SK-N-SH treated with all-trans-retinoic acid at 6 μM for 48 hours (cell line): Measurements from ENCODE around the gene FAM13A.
"Not testable (repeated sequence)": the region's sequence is repeated elsewhere in the genome, so short reads cannot be mapped to it uniquely, and the experiment has no call there.

Experiments
- ATAC-seq: fragments of 200-7000 bp; cut with Tn5 transposase; 3 replicates; pipeline ENCODE4 v1.9.1; 2020; ENCODE audit warnings: mild to moderate bottlenecking, moderate library complexity
- BACH2 ChIP-seq: fragments of 250-450 bp; sonication (Bioruptor Pico); IDR thresholded peaks from 2 replicates; pipeline ENCODE4 v1.9.0; 2021; ENCODE audit warnings: mild to moderate bottlenecking, borderline replicate concordance
- CSDC2 ChIP-seq: fragments of 250-450 bp; sonication (Bioruptor Pico); IDR thresholded peaks from 2 replicates; pipeline ENCODE4 v1.5.0; 2020; ENCODE audit warnings: mild to moderate bottlenecking, moderate library complexity
- ESRRG ChIP-seq: fragments of 250-450 bp; sonication (Bioruptor Pico); IDR thresholded peaks from 2 replicates; pipeline ENCODE4 v1.6.1; 2021; ENCODE audit warnings: mild to moderate bottlenecking
- GLIS3 ChIP-seq: fragments of 250-450 bp; sonication (Bioruptor Pico); IDR thresholded peaks from 2 replicates; pipeline ENCODE4 v1.5.0; 2020; ENCODE audit warnings: mild to moderate bottlenecking, moderate library complexity
- ISL1 ChIP-seq: fragments of 250-450 bp; sonication (Bioruptor Pico); IDR thresholded peaks from 2 replicates; pipeline ENCODE4 v2.1.2; 2022; ENCODE audit warnings: mild to moderate bottlenecking, moderate library complexity
- OSR1 ChIP-seq: fragments of 250-450 bp; sonication (Bioruptor Pico); IDR thresholded peaks from 2 replicates; pipeline ENCODE4 v1.8.0; 2022; ENCODE audit warnings: moderate library complexity, mild to moderate bottlenecking, inconsistent platforms
- PPARA ChIP-seq: fragments of 250-450 bp; sonication (Bioruptor Pico); IDR thresholded peaks from 2 replicates; pipeline ENCODE4 v1.5.0; 2020; ENCODE audit warnings: mild to moderate bottlenecking, borderline replicate concordance
- RARB ChIP-seq: fragments of 250-450 bp; sonication (Bioruptor Pico); IDR thresholded peaks from 2 replicates; pipeline ENCODE4 v1.8.0; 2021; ENCODE audit warnings: mild to moderate bottlenecking, moderate library complexity
- SNAI2 ChIP-seq: fragments of 250-450 bp; sonication (Bioruptor Pico); IDR thresholded peaks from 2 replicates; pipeline ENCODE4 v1.5.0; 2020; ENCODE audit warnings: mild to moderate bottlenecking, moderate library complexity
- TCF4 ChIP-seq: fragments of 250-450 bp; sonication (Bioruptor Pico); IDR thresholded peaks from 2 replicates; pipeline ENCODE4 v1.8.0; 2021; ENCODE audit warnings: mild to moderate bottlenecking, moderate library complexity, borderline replicate concordance
- TOX ChIP-seq: fragments of 250-450 bp; sonication (Bioruptor Pico); IDR thresholded peaks from 2 replicates; pipeline ENCODE4 v1.8.0; 2021; ENCODE audit warnings: mild to moderate bottlenecking, moderate library complexity, borderline replicate concordance
- ZFP3 ChIP-seq: fragments of 250-450 bp; sonication (Bioruptor Pico); IDR thresholded peaks from 2 replicates; pipeline ENCODE4 v1.5.0; 2020; ENCODE audit warnings: mild to moderate bottlenecking, moderate library complexity
- ZFP30 ChIP-seq: fragments of 450-650 bp; formaldehyde crosslinking; IDR thresholded peaks from 2 replicates; pipeline ENCODE4 v1.5.0; 2022; ENCODE audit warnings: mild to moderate bottlenecking, moderate library complexity
- ZNF565 ChIP-seq: fragments of 450-650 bp; formaldehyde crosslinking; conservative IDR thresholded peaks from 2 replicates; pipeline ENCODE4 v1.5.0; 2020; ENCODE audit warnings: low read depth, mild to moderate bottlenecking, moderate library complexity
- ZNF70 ChIP-seq: fragments of 450-650 bp; formaldehyde crosslinking; IDR thresholded peaks from 2 replicates; pipeline ENCODE4 v1.5.0; 2020; ENCODE audit warnings: mild to moderate bottlenecking, moderate library complexity
- TF ChIP-seq, protein P1 (sequence below): fragments of 250-450 bp; sonication (Bioruptor Pico); IDR thresholded peaks from 2 replicates; pipeline ENCODE4 v1.8.0; 2021; ENCODE audit warnings: low read depth, mild to moderate bottlenecking, moderate library complexity, borderline replicate concordance
- TF ChIP-seq, protein P2 (sequence below): fragments of 250-450 bp; sonication (Bioruptor Pico); IDR thresholded peaks from 2 replicates; pipeline ENCODE4 v1.8.0; 2020; ENCODE audit warnings: mild to moderate bottlenecking, moderate library complexity, borderline replicate concordance
- TF ChIP-seq, protein P3 (sequence below): fragments of 250-450 bp; sonication (Bioruptor Pico); IDR thresholded peaks from 2 replicates; pipeline ENCODE4 v1.5.0; 2020; ENCODE audit warnings: mild to moderate bottlenecking, moderate library complexity
- TF ChIP-seq, protein P4 (sequence below): fragments of 250-450 bp; sonication (Bioruptor Pico); IDR thresholded peaks from 2 replicates; pipeline ENCODE4 v1.5.1; 2021; ENCODE audit warnings: mild to moderate bottlenecking, moderate library complexity

FAM13A gene

DNA sequence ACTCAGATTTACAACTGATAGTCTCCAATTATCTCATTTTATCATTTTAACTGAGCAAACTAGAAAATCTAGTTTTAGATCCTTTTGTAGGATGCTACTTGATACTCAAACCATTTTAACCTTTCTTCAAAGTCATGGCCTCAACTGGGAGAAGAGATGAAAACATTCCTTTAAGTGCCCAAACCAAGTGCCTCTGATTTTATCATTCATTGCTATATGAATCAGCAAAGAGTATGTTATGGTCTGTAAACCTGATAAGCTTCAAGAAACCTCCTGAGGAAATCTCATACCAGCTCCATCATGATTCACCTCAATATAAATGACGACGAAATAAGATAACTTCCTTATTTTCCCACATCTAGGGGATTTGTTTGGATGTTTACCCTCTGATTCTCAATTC lies 119.9 kb downstream of the FAM13A start:
- TF ChIP-seq TOX (CRISPR knock-in tag) (no peak), ZFP3 (CRISPR knock-in tag) (no peak), ISL1 (CRISPR knock-in tag) (no peak), TCF4 (no peak), ZNF565 (CRISPR knock-in tag) (no peak), SNAI2 (CRISPR knock-in tag) (no peak)
- TF ChIP-seq, protein P1, sequence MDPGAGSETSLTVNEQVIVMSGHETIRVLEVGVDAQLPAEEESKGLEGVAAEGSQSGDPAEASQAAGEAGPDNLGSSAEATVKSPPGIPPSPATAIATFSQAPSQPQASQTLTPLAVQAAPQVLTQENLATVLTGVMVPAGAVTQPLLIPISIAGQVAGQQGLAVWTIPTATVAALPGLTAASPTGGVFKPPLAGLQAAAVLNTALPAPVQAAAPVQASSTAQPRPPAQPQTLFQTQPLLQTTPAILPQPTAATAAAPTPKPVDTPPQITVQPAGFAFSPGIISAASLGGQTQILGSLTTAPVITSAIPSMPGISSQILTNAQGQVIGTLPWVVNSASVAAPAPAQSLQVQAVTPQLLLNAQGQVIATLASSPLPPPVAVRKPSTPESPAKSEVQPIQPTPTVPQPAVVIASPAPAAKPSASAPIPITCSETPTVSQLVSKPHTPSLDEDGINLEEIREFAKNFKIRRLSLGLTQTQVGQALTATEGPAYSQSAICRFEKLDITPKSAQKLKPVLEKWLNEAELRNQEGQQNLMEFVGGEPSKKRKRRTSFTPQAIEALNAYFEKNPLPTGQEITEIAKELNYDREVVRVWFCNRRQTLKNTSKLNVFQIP (CRISPR knock-in tag), result no peak
- TF ChIP-seq, protein P2, sequence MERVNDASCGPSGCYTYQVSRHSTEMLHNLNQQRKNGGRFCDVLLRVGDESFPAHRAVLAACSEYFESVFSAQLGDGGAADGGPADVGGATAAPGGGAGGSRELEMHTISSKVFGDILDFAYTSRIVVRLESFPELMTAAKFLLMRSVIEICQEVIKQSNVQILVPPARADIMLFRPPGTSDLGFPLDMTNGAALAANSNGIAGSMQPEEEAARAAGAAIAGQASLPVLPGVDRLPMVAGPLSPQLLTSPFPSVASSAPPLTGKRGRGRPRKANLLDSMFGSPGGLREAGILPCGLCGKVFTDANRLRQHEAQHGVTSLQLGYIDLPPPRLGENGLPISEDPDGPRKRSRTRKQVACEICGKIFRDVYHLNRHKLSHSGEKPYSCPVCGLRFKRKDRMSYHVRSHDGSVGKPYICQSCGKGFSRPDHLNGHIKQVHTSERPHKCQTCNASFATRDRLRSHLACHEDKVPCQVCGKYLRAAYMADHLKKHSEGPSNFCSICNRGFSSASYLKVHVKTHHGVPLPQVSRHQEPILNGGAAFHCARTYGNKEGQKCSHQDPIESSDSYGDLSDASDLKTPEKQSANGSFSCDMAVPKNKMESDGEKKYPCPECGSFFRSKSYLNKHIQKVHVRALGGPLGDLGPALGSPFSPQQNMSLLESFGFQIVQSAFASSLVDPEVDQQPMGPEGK (CRISPR knock-in tag), result no peak
- ATAC-seq, result no peak

DNA sequence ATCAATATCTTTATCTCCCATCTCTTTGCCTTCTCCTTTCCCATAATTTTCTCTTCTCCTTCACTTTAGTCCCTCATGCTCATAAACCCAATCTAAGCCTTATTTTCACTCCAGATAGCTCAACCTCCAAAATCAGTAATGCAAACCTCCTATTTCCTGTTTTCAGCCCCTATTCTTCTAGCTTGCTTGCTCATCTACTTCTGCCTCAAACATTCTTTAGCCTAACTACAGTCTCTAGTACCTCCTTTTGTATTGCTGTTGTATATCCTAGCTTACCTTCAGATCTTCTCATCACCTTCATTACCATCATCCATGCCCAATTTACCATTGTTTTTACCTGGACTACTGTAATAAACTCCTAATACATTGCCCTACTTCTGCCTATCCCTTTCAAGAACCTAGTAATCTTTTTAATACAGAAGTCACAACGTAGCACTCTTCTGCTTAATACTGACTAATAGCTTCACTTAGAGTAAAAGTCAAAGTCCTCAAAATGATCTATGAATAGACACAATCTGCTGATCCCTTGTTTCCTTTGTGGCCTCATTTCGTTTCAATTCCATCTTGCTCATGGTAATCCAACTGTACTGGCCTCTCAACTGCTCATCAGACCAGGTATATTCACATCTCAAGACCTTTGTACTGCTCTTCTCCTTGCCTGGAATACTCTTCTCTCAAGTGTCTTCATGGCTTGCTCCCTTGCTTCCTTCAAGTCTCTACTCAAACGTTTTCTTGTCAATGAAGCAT lies 123.4 kb downstream of the FAM13A start:
- no peak for ATAC-seq
- no peak for TF ChIP-seq ZNF565 (CRISPR knock-in tag)

DNA sequence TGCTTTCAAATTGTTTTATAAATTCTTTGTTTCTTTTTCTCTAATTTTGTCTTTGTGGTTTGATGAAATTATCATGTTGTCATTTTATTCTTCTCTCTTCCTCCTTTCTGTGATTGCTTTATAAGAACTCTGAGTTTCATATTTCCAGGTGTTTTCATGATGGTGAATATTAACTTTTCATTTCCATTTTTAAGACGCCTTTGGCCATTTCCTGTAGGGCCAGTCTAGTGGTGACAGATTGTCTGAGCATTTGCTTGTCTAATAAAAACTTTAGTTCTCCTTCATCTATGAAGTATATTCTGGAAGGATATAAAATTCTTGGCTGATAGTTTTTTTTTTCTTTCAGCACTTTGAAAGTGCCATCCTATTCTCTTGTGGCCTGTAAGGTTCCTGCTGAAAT lies 128.1 kb downstream of the FAM13A start:
- TF ChIP-seq GLIS3 (CRISPR knock-in tag) (no peak), TOX (CRISPR knock-in tag) (no peak), ISL1 (CRISPR knock-in tag) (no peak), CSDC2 (no peak), TCF4 (no peak), SNAI2 (CRISPR knock-in tag) (no peak), ZFP30 (CRISPR knock-in tag) (no peak)
- TF ChIP-seq, protein P1 (CRISPR knock-in tag), result no peak
- ATAC-seq, result no peak

DNA sequence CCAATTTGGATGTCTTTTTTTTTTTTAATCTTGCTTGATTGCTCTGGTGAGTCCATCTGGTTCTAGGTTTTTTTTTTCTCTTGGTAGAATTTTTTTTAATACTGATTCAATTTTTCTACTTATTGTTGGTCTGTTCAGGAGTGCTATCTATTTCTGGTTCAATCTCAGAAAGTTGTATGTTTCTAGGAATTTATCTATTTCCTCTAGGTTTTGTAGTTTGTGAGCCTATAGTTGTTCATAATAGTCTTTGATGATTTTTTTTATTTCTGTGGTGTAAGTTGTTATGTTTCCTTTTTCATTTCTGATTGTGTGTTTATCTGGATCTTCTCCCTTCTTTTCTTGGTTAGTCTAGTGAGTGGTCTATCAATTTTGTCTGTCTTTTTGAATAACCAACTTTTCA lies 129.6 kb downstream of the FAM13A start:
- no peak for ATAC-seq
- TF ChIP-seq OSR1, result no peak
- no peak for TF ChIP-seq CSDC2
- TF ChIP-seq PPARA (CRISPR knock-in tag), result no peak
- TF ChIP-seq ISL1 (CRISPR knock-in tag), result no peak
- no peak for TF ChIP-seq SNAI2 (CRISPR knock-in tag)
- no peak for TF ChIP-seq BACH2 (CRISPR knock-in tag)
- no peak for TF ChIP-seq ZFP30 (CRISPR knock-in tag)
- TF ChIP-seq, all 23 proteins: peak for 0

DNA sequence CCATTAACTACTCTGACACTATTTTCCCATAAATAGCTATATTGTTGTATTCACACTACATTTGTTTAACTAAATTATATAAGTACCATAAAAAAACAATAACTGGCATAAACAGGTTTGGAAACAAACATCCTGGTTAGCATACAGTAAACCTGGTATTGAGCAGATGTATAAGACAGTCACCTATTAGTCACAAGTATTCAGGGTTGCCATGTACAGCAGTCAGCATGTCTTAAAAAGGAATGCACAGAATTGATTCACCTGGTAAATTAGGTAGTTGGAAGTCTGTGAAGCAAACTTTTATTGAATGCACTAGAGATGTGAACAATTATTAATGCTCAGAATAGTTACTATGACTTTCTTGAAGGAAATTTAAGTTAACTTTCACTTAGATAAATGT lies 137.9 kb downstream of the FAM13A start:
- TF ChIP-seq, protein P2 (CRISPR knock-in tag), result no peak
- TF ChIP-seq BACH2 (CRISPR knock-in tag), result no peak
- TF ChIP-seq ZFP3 (CRISPR knock-in tag), result no peak
- TF ChIP-seq ZFP30 (CRISPR knock-in tag), result no peak
- TF ChIP-seq ZNF565 (CRISPR knock-in tag), result no peak
- TF ChIP-seq SNAI2 (CRISPR knock-in tag), result no peak
- TF ChIP-seq RARB, result no peak
- TF ChIP-seq, protein P3, sequence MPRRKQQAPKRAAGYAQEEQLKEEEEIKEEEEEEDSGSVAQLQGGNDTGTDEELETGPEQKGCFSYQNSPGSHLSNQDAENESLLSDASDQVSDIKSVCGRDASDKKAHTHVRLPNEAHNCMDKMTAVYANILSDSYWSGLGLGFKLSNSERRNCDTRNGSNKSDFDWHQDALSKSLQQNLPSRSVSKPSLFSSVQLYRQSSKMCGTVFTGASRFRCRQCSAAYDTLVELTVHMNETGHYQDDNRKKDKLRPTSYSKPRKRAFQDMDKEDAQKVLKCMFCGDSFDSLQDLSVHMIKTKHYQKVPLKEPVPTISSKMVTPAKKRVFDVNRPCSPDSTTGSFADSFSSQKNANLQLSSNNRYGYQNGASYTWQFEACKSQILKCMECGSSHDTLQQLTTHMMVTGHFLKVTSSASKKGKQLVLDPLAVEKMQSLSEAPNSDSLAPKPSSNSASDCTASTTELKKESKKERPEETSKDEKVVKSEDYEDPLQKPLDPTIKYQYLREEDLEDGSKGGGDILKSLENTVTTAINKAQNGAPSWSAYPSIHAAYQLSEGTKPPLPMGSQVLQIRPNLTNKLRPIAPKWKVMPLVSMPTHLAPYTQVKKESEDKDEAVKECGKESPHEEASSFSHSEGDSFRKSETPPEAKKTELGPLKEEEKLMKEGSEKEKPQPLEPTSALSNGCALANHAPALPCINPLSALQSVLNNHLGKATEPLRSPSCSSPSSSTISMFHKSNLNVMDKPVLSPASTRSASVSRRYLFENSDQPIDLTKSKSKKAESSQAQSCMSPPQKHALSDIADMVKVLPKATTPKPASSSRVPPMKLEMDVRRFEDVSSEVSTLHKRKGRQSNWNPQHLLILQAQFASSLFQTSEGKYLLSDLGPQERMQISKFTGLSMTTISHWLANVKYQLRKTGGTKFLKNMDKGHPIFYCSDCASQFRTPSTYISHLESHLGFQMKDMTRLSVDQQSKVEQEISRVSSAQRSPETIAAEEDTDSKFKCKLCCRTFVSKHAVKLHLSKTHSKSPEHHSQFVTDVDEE, result no peak
- no peak for TF ChIP-seq ESRRG (CRISPR knock-in tag)
- TF ChIP-seq ZNF70, result no peak
- TF ChIP-seq, protein P4, sequence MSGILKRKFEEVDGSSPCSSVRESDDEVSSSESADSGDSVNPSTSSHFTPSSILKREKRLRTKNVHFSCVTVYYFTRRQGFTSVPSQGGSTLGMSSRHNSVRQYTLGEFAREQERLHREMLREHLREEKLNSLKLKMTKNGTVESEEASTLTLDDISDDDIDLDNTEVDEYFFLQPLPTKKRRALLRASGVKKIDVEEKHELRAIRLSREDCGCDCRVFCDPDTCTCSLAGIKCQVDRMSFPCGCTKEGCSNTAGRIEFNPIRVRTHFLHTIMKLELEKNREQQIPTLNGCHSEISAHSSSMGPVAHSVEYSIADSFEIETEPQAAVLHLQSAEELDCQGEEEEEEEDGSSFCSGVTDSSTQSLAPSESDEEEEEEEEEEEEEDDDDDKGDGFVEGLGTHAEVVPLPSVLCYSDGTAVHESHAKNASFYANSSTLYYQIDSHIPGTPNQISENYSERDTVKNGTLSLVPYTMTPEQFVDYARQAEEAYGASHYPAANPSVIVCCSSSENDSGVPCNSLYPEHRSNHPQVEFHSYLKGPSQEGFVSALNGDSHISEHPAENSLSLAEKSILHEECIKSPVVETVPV (CRISPR knock-in tag), result no peak
- no peak for ATAC-seq

DNA sequence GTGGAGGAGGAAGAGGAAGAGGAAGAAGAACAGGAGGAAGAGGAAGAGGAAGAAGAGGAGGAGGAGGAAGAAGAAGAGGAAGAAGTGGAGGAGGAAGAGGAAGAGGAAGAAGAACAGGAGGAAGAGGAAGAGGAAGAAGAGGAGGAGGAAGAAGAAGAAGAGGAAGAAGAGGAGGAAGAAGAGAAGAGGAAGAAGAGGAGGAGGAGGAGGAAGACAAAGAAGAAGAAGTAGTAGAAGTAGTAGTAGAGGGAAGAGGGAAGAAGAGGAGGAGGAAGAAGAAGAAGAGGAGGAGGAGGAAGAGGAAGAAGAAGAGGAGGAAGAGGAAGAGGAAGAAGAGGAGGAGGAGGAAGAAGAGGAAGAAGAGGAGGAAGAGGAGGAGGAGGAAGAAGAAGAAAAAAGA lies 143.8 kb downstream of the FAM13A start:
- ATAC-seq, result not testable (repeated sequence)
